IMR-90 (cell line): ENCODE results near the gene OR4B1. TPM values are rescaled to one million over a fixed set of nuclear protein-coding genes. Genes with fewer than 3 reads are reported as not detected.

Experiments
- ATAC-seq: fragments of 200-7000 bp; cut with Tn5 transposase; 2 replicates; pipeline ENCODE4 v1.9.1; 2020; ENCODE audit warnings: low read depth, mild to moderate bottlenecking, moderate library complexity
- BruUV-seq: library from RNA; stranded (reverse); fragments of 400-500 nt; replicated peaks from 2 replicates; lab custom pipeline; 2021; lab: Mats Ljungman, UMichigan
- CTCF ChIA-PET: fragments of 300-600 bp; formaldehyde crosslinking; extraction: SDS; loops from one replicate; lab custom pipeline; 2021; ENCODE audit warnings: antibody characterized with exemption; lab: Yijun Ruan, JAX
- POLR2A ChIA-PET: fragments of 300-600 bp; sonication (Branson Sonifier 250); formaldehyde crosslinking; loops from one replicate; lab custom pipeline; 2022; ENCODE audit warnings: antibody characterized with exemption; ENCODE audit not compliant: unreplicated experiment; lab: Charles Lee
- DNase-seq: peaks from one replicate; pipeline ENCODE4 v3.0.0; 2013
- H2AFZ ChIP-seq: replicated peaks from 2 replicates; pipeline ENCODE3; 2013; ENCODE audit warnings: low read length, mild to moderate bottlenecking; ENCODE audit not compliant: poor library complexity
- H2AK5ac ChIP-seq: 2 replicates; pipeline ENCODE4 v1.6.1; 2013; ENCODE audit warnings: low read depth, low read length, inconsistent platforms
- H2AK9ac ChIP-seq: replicated peaks from 2 replicates; pipeline ENCODE3; 2013; ENCODE audit warnings: mild to moderate bottlenecking, low read depth, low read length, moderate library complexity; ENCODE audit not compliant: poor library complexity
- H2BK120ac ChIP-seq: 2 replicates; pipeline ENCODE4 v1.6.1; 2013; ENCODE audit warnings: low read depth, low read length, inconsistent platforms
- H2BK15ac ChIP-seq: 3 replicates; pipeline ENCODE4 v1.6.1; 2013; ENCODE audit warnings: low read depth, low read length, inconsistent platforms
- H2BK20ac ChIP-seq: 2 replicates; pipeline ENCODE4 v1.6.1; 2013; ENCODE audit warnings: low read depth, mild to moderate bottlenecking, inconsistent platforms, low read length, moderate library complexity
- H2BK5ac ChIP-seq: 2 replicates; pipeline ENCODE4 v1.6.1; 2013; ENCODE audit warnings: mild to moderate bottlenecking, low read depth, low read length, inconsistent platforms; ENCODE audit not compliant: poor library complexity, severe bottlenecking
- H3K14ac ChIP-seq: replicated peaks from 2 replicates; pipeline ENCODE4 v1.6.1; 2013; ENCODE audit warnings: low read depth, low read length, inconsistent platforms
- H3K18ac ChIP-seq: 2 replicates; pipeline ENCODE4 v1.6.1; 2013; ENCODE audit warnings: low read depth, low read length, control low read depth
- H3K23ac ChIP-seq: 2 replicates; pipeline ENCODE4 v1.6.1; 2013; ENCODE audit warnings: low read depth, low read length, inconsistent platforms
- H3K27ac ChIP-seq: 2 replicates; pipeline ENCODE4 v1.5.1; 2013; ENCODE audit warnings: mild to moderate bottlenecking, control low read depth, low read length; ENCODE audit not compliant: insufficient read depth
- H3K27me3 ChIP-seq: 2 replicates; pipeline ENCODE4 v1.6.1; 2013; ENCODE audit warnings: low read length; ENCODE audit not compliant: control insufficient read depth, insufficient read depth
- H3K36me3 ChIP-seq: 2 replicates; pipeline ENCODE4 v1.6.1; 2013; ENCODE audit warnings: low read length, mixed read lengths; ENCODE audit not compliant: control insufficient read depth, insufficient read depth
- H3K4ac ChIP-seq: 2 replicates; pipeline ENCODE4 v1.6.1; 2013; ENCODE audit warnings: low read depth, low read length, inconsistent platforms
- H3K4me1 ChIP-seq: 2 replicates; pipeline ENCODE4 v1.6.1; 2013; ENCODE audit warnings: low read length, mixed read lengths; ENCODE audit not compliant: control insufficient read depth, insufficient read depth
- H3K4me2 ChIP-seq: 2 replicates; pipeline ENCODE4 v1.6.1; 2013; ENCODE audit warnings: low read depth, mild to moderate bottlenecking, control low read depth, low read length, moderate library complexity
- H3K4me3 ChIP-seq: 2 replicates; pipeline ENCODE4 v1.5.1; 2013; ENCODE audit warnings: low read depth, mild to moderate bottlenecking, control low read depth, low read length, moderate library complexity; ENCODE audit not compliant: insufficient read depth
- H3K56ac ChIP-seq: 2 replicates; pipeline ENCODE4 v1.6.1; 2013; ENCODE audit warnings: low read length, inconsistent platforms; ENCODE audit not compliant: insufficient read depth; ENCODE audit errors: extremely low read depth
- H3K79me1 ChIP-seq, 2 experiments: 2 replicates each; pipeline ENCODE4 v1.6.1; 2013; ENCODE audit warnings: low read length in 2 of 2, inconsistent platforms in 1 of 2, low read depth in 1 of 2
- H3K9ac ChIP-seq: 2 replicates; pipeline ENCODE4 v1.6.1; 2013; ENCODE audit warnings: low read depth, low read length, control low read depth
- H3K9me1 ChIP-seq: 2 replicates; pipeline ENCODE4 v1.6.1; 2013; ENCODE audit warnings: low read length, inconsistent platforms; ENCODE audit not compliant: insufficient read depth
- H3K9me3 ChIP-seq: 2 replicates; pipeline ENCODE4 v1.6.1; 2013; ENCODE audit warnings: low read length; ENCODE audit not compliant: control insufficient read depth, insufficient read depth
- H4K20me1 ChIP-seq: 2 replicates; pipeline ENCODE4 v1.6.1; 2013; ENCODE audit warnings: low read length, inconsistent platforms; ENCODE audit not compliant: insufficient read depth
- H4K5ac ChIP-seq: 2 replicates; pipeline ENCODE4 v1.6.1; 2013; ENCODE audit warnings: mild to moderate bottlenecking, low read depth, low read length, control low read depth
- H4K8ac ChIP-seq, 2 experiments: 2 replicates each; pipeline ENCODE4 v1.6.1; 2013; ENCODE audit warnings: low read depth in 2 of 2, low read length in 2 of 2, control low read depth in 1 of 2, inconsistent platforms in 1 of 2
- H4K91ac ChIP-seq: 2 replicates; pipeline ENCODE4 v1.6.1; 2013; ENCODE audit warnings: low read depth, low read length, inconsistent platforms; ENCODE audit not compliant: insufficient read depth
- BHLHE40 ChIP-seq: fragments of 150-350 bp; IDR thresholded peaks from 2 replicates; pipeline ENCODE4 v1.6.1; 2016; ENCODE audit warnings: mild to moderate bottlenecking, low read depth, low read length
- CEBPB ChIP-seq: IDR thresholded peaks from 2 replicates; pipeline ENCODE4 v1.6.1; 2012; ENCODE audit warnings: low read depth, low read length, improper control_type of control experiment
- CHD1 ChIP-seq: IDR thresholded peaks from 2 replicates; pipeline ENCODE4 v1.6.1; 2012; ENCODE audit warnings: low read depth, low read length, improper control_type of control experiment
- FOS ChIP-seq: fragments of 150-350 bp; IDR thresholded peaks from 2 replicates; pipeline ENCODE4 v1.6.1; 2016; ENCODE audit warnings: low read depth, low read length
- MAFK ChIP-seq: IDR thresholded peaks from 2 replicates; pipeline ENCODE4 v1.6.1; 2012; ENCODE audit warnings: low read depth, low read length, improper control_type of control experiment
- MAZ ChIP-seq: IDR thresholded peaks from 2 replicates; pipeline ENCODE4 v1.6.1; 2012; ENCODE audit warnings: low read depth, mild to moderate bottlenecking, low read length, improper control_type of control experiment, moderate library complexity, borderline replicate concordance
- MXI1 ChIP-seq: IDR thresholded peaks from 2 replicates; pipeline ENCODE4 v1.6.1; 2012; ENCODE audit warnings: low read depth, mild to moderate bottlenecking, low read length, moderate library complexity, borderline replicate concordance
- NFE2L2 ChIP-seq: fragments of 150-350 bp; IDR thresholded peaks from 2 replicates; pipeline ENCODE4 v1.6.1; 2016; ENCODE audit warnings: low read depth, mild to moderate bottlenecking, low read length
- POLR2A ChIP-seq: IDR thresholded peaks from 2 replicates; pipeline ENCODE4 v1.6.1; 2012; ENCODE audit warnings: mild to moderate bottlenecking, low read depth, low read length
- RAD21 ChIP-seq: IDR thresholded peaks from 2 replicates; pipeline ENCODE4 v1.6.1; 2012; ENCODE audit warnings: low read length, improper control_type of control experiment
- RCOR1 ChIP-seq: IDR thresholded peaks from 2 replicates; pipeline ENCODE4 v1.6.1; 2012; ENCODE audit warnings: mild to moderate bottlenecking, low read length, improper control_type of control experiment; ENCODE audit not compliant: insufficient replicate concordance
- RFX5 ChIP-seq: IDR thresholded peaks from 2 replicates; pipeline ENCODE4 v1.8.0; 2012; ENCODE audit warnings: low read depth, mild to moderate bottlenecking, low read length, moderate library complexity
- SMC3 ChIP-seq: fragments of 150-350 bp; IDR thresholded peaks from 2 replicates; pipeline ENCODE4 v1.6.1; 2016; ENCODE audit warnings: low read depth, mild to moderate bottlenecking, antibody characterized with exemption, low read length, moderate library complexity
- WGBS, 2 experiments: methylation state at CpG; one replicate each; pipeline versions ENCODE4 v1.1.5 to v1.1.7; 2013; ENCODE audit warnings: missing lambda C conversion rate in 2 of 2; ENCODE audit not compliant: insufficient read length in 1 of 2; ENCODE audit errors: extremely low coverage in 2 of 2; 5-methylcytosine and 5-hydroxymethylcytosine counted together
- dilution Hi-C: fragments of 300-500 bp; cut with HindIII; formaldehyde crosslinking; loops from one replicate; pipeline ENCODE4 v1.14.3; 2018; ENCODE audit warnings: low sequenced_read_pairs; ENCODE audit not compliant: unreplicated experiment
- in situ Hi-C: fragments of 300-500 bp; cut with MboI; formaldehyde crosslinking; loops from 3 replicates; pipeline ENCODE4 v1.14.3; 2019; ENCODE audit warnings: low sequenced_read_pairs, inconsistent platforms, mixed read lengths
- intact Hi-C: fragments of 100-400 bp; cut with micrococcal nuclease; formaldehyde crosslinking; loops from 2 replicates; pipeline ENCODE4 v1.10.0; 2022
- polyA plus RNA-seq, 3 experiments: library from polyadenylated mRNA; depleted of rRNA; stranded (reverse); fragments of >200 nt; gene quantifications; 2 replicates each; pipeline ENCODE4 v1.2.3, GENCODE V29; 2012; ENCODE audit warnings: low replicate concordance in 1 of 3
- total RNA-seq: library from RNA; depleted of rRNA; stranded (reverse); fragments of >200 nt; gene quantifications from 2 replicates; pipeline ENCODE4 v1.2.3, GENCODE V29; 2012
- TF ChIP-seq, protein P1 (sequence below): conservative IDR thresholded peaks from 2 replicates; pipeline ENCODE4 v1.5.1; 2012; ENCODE audit warnings: mild to moderate bottlenecking, low read depth, low read length, improper control_type of control experiment
- TF ChIP-seq, protein P2 (sequence below): fragments of 150-350 bp; IDR thresholded peaks from 2 replicates; pipeline ENCODE4 v1.6.1; 2016; ENCODE audit warnings: low read depth, mild to moderate bottlenecking, low read length, moderate library complexity, borderline replicate concordance
- TF ChIP-seq, protein P3 (sequence below): fragments of 150-350 bp; IDR thresholded peaks from 2 replicates; pipeline ENCODE4 v1.6.1; 2017; ENCODE audit warnings: mild to moderate bottlenecking, antibody characterized with exemption, low read length, low read depth

Gene OR4B1
- total and polyA plus RNA-seq, 2 of the 4 experiments (the other 2 are of a cell fraction): not detected

DNA sequence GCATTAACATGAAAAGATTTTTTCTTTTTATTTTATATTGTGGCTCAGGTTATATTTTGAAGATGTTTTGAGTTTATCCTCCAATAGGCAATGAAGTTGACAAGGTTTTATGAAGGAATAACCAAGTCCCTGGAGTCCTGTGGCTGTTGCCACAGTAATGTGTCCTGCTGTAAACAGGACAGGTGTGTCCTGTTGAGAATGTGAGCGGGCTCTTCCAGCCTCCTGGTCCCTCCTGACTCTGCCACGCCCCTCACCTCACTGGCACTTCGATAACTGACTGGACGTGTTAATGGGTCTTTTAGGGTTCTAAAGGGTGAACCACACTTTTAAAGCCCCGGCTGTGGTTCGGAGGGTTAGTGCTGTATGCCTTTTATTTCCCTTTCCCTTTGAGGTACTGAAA, 47.8 kb upstream of the OR4B1 start:
- Histone ChIP-seq H3K9me3 (no peaks in the 10 kb centered on the region), H3K27me3 (no peaks in the 10 kb centered on the region), H2AK9ac (peak overlapping the region; percentile 7), H3K23ac (no peak overlapping the region), H3K18ac (no peak overlapping the region), H4K5ac (no peak overlapping the region), H3K4ac (no peak overlapping the region; the same call in 1 of the 2 replicates), H3K9me1 (peaks cover 14% of the 10 kb centered on the region), H2AK5ac (no peak overlapping the region), H4K8ac (peak overlapping the region in 1 of 2 experiments; percentile 84; a peak in 2 of 4 replicates), H2BK15ac (peak overlapping the region; percentile 22; the same call in 1 of the 3 replicates), H3K4me2 (no peak overlapping the region), H4K20me1 (no peaks in the 10 kb centered on the region), H3K36me3 (peaks cover 7% of the 10 kb centered on the region), H3K4me3 (no peak overlapping the region), H3K14ac (no peak overlapping the region), H2AFZ (no peak overlapping the region), H2BK5ac (no peak overlapping the region), H2BK120ac (peak overlapping the region; percentile 82), H3K56ac (no peak overlapping the region), H4K91ac (no peak overlapping the region), H3K4me1 (peaks cover 12% of the 10 kb centered on the region), H3K9ac (no peak overlapping the region), H3K79me1 (peaks cover 0 to 4% of the 10 kb centered on the region in 2 experiments; a peak in 1 of 4 replicates), H3K27ac (no peak overlapping the region), H2BK20ac (peak overlapping the region; percentile 39)
- no peak for DNase-seq
- ChIA-PET CTCF (no interaction called here), POLR2A (no interaction called here)
- ATAC-seq: no peak
- BruUV-seq: no TSS peak
- no peak for TF ChIP-seq MAFK
- TF ChIP-seq MXI1: no peak
- no peak for TF ChIP-seq MAZ
- TF ChIP-seq RCOR1: no peak
- TF ChIP-seq, protein P1, sequence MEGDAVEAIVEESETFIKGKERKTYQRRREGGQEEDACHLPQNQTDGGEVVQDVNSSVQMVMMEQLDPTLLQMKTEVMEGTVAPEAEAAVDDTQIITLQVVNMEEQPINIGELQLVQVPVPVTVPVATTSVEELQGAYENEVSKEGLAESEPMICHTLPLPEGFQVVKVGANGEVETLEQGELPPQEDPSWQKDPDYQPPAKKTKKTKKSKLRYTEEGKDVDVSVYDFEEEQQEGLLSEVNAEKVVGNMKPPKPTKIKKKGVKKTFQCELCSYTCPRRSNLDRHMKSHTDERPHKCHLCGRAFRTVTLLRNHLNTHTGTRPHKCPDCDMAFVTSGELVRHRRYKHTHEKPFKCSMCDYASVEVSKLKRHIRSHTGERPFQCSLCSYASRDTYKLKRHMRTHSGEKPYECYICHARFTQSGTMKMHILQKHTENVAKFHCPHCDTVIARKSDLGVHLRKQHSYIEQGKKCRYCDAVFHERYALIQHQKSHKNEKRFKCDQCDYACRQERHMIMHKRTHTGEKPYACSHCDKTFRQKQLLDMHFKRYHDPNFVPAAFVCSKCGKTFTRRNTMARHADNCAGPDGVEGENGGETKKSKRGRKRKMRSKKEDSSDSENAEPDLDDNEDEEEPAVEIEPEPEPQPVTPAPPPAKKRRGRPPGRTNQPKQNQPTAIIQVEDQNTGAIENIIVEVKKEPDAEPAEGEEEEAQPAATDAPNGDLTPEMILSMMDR: no peak
- TF ChIP-seq RAD21: no peak
- TF ChIP-seq, protein P2, sequence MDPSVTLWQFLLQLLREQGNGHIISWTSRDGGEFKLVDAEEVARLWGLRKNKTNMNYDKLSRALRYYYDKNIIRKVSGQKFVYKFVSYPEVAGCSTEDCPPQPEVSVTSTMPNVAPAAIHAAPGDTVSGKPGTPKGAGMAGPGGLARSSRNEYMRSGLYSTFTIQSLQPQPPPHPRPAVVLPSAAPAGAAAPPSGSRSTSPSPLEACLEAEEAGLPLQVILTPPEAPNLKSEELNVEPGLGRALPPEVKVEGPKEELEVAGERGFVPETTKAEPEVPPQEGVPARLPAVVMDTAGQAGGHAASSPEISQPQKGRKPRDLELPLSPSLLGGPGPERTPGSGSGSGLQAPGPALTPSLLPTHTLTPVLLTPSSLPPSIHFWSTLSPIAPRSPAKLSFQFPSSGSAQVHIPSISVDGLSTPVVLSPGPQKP: no peak
- TF ChIP-seq FOS: no peak
- TF ChIP-seq NFE2L2: no peak
- no peak for TF ChIP-seq RFX5
- TF ChIP-seq CEBPB: no peak
- no peak for TF ChIP-seq SMC3
- TF ChIP-seq POLR2A: no peak
- no peak for TF ChIP-seq CHD1
- TF ChIP-seq, protein P3, sequence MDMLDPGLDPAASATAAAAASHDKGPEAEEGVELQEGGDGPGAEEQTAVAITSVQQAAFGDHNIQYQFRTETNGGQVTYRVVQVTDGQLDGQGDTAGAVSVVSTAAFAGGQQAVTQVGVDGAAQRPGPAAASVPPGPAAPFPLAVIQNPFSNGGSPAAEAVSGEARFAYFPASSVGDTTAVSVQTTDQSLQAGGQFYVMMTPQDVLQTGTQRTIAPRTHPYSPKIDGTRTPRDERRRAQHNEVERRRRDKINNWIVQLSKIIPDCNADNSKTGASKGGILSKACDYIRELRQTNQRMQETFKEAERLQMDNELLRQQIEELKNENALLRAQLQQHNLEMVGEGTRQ: no peak
- no peak for TF ChIP-seq BHLHE40
- no CpG with 5 or more reads among the region's 6 CpGs for WGBS, 2 experiments
- in situ Hi-C loops (no loop called here), intact Hi-C loops (no loop called here), dilution Hi-C loops (no loop called here)
